Body of pancreas (tissue), 4 donors: Measurements from ENCODE around the gene ANTKMT.

Experiments used
- POLR2A ChIP-seq, 3 donors: fragments of 450-650 bp; IDR thresholded peaks; one replicate each; pipeline ENCODE4 v1.6.1; 2016; ENCODE audit warnings: antibody characterized with exemption in 3 of 3, mild to moderate bottlenecking in 2 of 3
- TF ChIP-seq, protein P1 (sequence below), 7 experiments: fragments of 450-650 bp in 4 of 7; fragments of 200-600 bp in 3 of 7; sonication (generic) in 3 of 7; IDR thresholded peaks; one replicate each; pipeline ENCODE4 v1.5.1; 2016 to 2019; ENCODE audit warnings: antibody characterized with exemption in 7 of 7

DNA sequence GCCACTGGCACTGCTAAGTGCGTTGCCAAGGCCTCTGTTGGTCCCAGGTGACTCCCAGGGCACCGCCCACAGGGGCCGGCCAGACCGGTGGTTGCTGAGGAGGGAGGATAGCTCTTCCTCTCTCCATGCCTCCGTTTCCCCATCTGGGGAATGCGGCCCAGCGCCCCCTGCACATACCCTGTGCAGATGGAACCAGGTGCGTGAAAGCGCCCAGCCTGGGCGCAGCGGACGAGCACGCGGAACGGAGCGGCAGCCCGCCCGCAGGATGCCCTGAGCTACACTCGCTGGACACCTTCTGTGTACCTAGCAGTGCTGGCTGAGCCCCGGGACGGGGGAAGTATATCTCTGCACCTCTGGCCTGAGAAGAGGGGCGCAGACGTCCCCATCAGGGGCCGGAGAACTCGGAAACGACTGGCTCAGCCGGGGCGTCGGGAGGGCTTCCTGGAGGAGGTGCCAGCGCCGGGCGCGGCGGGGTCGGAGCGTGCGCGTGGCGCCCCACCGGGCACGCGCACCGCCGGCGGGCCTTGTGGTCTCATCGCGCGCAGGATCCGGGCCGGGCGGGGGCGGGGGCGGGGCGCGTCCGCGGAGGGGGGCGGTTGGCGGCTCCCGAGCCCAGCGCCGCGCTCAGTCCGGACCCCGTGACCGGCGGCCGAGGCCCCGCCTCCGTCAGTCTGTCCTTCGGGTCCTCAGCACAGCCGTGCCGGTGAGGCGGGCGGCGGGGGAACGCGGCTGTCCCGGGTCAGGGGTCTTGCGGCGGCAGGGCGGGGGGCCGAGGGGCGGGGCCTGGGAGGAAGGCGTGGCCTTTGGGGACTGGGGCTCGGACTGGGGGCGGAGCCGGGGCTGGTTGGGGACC is 5.7 kb downstream of the ANTKMT start, which contains the start of the genes CCDC78 and HAGHL:
- TF ChIP-seq, protein P1, sequence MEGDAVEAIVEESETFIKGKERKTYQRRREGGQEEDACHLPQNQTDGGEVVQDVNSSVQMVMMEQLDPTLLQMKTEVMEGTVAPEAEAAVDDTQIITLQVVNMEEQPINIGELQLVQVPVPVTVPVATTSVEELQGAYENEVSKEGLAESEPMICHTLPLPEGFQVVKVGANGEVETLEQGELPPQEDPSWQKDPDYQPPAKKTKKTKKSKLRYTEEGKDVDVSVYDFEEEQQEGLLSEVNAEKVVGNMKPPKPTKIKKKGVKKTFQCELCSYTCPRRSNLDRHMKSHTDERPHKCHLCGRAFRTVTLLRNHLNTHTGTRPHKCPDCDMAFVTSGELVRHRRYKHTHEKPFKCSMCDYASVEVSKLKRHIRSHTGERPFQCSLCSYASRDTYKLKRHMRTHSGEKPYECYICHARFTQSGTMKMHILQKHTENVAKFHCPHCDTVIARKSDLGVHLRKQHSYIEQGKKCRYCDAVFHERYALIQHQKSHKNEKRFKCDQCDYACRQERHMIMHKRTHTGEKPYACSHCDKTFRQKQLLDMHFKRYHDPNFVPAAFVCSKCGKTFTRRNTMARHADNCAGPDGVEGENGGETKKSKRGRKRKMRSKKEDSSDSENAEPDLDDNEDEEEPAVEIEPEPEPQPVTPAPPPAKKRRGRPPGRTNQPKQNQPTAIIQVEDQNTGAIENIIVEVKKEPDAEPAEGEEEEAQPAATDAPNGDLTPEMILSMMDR (IDR thresholded peaks at IDR 0.05) = no peak
- TF ChIP-seq POLR2A (IDR thresholded peaks at IDR 0.05) = no peak
